Measurements from ENCODE around the gene GPD2. TPM values are rescaled to one million over a fixed set of nuclear protein-coding genes. Genes with fewer than 3 reads are reported as not detected.

GPD2 gene
- total and polyA plus RNA-seq, 2 of the 8 experiments (the other 6 are each of a cell fraction or from before 2014, with no cell fraction given) = 8.4 to 43.1 TPM

DNA sequence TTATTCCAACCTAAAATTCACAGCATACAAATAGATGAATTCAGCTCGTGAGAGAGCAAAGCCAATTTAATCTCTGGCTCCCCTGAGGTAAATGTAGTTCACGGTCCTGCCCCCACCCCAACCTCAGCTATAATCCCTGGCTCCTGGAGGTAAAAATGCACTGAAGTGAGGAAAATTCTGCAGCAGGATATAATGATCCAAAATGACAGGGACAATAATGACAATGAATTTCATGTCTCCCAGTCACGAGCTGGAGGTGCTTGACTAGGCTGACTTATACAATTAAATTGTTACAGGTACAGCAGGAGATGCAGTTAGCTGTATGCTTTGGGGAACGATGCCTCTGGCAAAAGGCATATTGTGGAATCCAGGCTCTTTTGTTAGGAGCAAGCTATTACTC lies 82.0 kb downstream of the GPD2 start:
- no peak overlapping the region for H2AK5ac ChIP-seq (ENCODE audit: low read depth, low read length)
- H3K36me3 ChIP-seq (ENCODE audit: control insufficient read depth in 2 of 4, insufficient read depth in 4 of 4, low read length in 3 of 4) = peaks cover 0 to 3% (median 0%) of the 10 kb centered on the region in 4 experiments; a peak in 1 of 8 replicates
- H3K79me1 ChIP-seq (ENCODE audit: low read depth, low read length) = no peaks in the 10 kb centered on the region
- H3K27ac ChIP-seq (ENCODE audit: low read depth, low read length) = no peak overlapping the region
- H4K20me1 ChIP-seq (replicated peaks in 1 of 2; ENCODE audit: control insufficient read depth in 1 of 2, insufficient read depth in 2 of 2, low read length in 2 of 2) = no peaks in the 10 kb centered on the region
- no peak overlapping the region for H3K4me2 ChIP-seq (ENCODE audit: insufficient read depth in 1 of 2, low read depth in 2 of 2, low read length in 2 of 2)
- no peak overlapping the region for H3K56ac ChIP-seq (replicated peaks; ENCODE audit: insufficient read length, low read depth, low read length)
- H3K23me2 ChIP-seq (ENCODE audit: low read depth, low read length) = no peaks in the 10 kb centered on the region
- H3K9ac ChIP-seq (replicated peaks in 1 of 4; ENCODE audit: extremely low read depth in 1 of 4, low read depth in 3 of 4, low read length in 3 of 4) = no peak overlapping the region
- H4K5ac ChIP-seq (ENCODE audit: insufficient read length, low read depth, low read length) = no peak overlapping the region
- no peak overlapping the region for H3K4ac ChIP-seq (replicated peaks; ENCODE audit: insufficient read length, low read depth, low read length)
- H4K8ac ChIP-seq (ENCODE audit: extremely low read depth, insufficient read depth, low read length) = no peak overlapping the region
- POLR2A ChIA-PET (ENCODE audit: partially characterized antibody) = interaction anchor here (1.1 kb wide), 1 partner anchor 10 kb away, joined by 3 read pairs; no protein-coding TSS in a partner anchor
- no peak overlapping the region for H2BK15ac ChIP-seq (ENCODE audit: low read length)
- no peak overlapping the region for H2BK20ac ChIP-seq (ENCODE audit: low read length)
- CTCF ChIA-PET (ENCODE audit: partially characterized antibody) = no interaction called here
- H2BK5ac ChIP-seq (ENCODE audit: low read depth, low read length) = no peak overlapping the region
- no peaks in the 10 kb centered on the region for H3K79me2 ChIP-seq (ENCODE audit: control insufficient read depth in 1 of 2, insufficient read depth in 2 of 2, low read length in 2 of 2)
- H3K27me3 ChIP-seq (replicated peaks in 1 of 4; ENCODE audit: control insufficient read depth in 3 of 4, extremely low read depth in 1 of 4, insufficient read depth in 3 of 4, low read length in 3 of 4) = no peaks in the 10 kb centered on the region
- FAIRE-seq (no peak), DNase-seq (ENCODE audit: low read depth in 1 of 2, low spot score in 2 of 2) (no peak)
- no peak overlapping the region for H2AFZ ChIP-seq (ENCODE audit: low read length)
- 88% methylated on average over 4 of the region's 4 CpGs; no CpG with 5 or more reads in 1 of the 2 experiments for WGBS, 2 experiments (ENCODE audit: extremely low coverage in 1 of 2, insufficient coverage in 1 of 2, insufficient read length in 1 of 2, insufficient replicate concordance in 2 of 2, low coverage in 1 of 2, low lambda C conversion rate in 2 of 2, missing lambda C conversion rate in 1 of 2)
- no peak overlapping the region for H3K14ac ChIP-seq (ENCODE audit: insufficient read length)
- H3K4me3 ChIP-seq (ENCODE audit: extremely low read depth in 1 of 4, insufficient read depth in 2 of 4, low read depth in 3 of 4, low read length in 4 of 4) = no peak overlapping the region
- no peak overlapping the region for H2BK12ac ChIP-seq (ENCODE audit: low read depth, low read length)
- no peak overlapping the region for H3K23ac ChIP-seq (ENCODE audit: insufficient read length)
- H3K18ac ChIP-seq (ENCODE audit: extremely low read depth, low read length) = no peak overlapping the region
- H3K4me1 ChIP-seq (replicated peaks in 1 of 4; ENCODE audit: control insufficient read depth in 3 of 4, insufficient read depth in 4 of 4, low read length in 3 of 4) = no peaks in the 10 kb centered on the region
- H2BK120ac ChIP-seq (replicated peaks; ENCODE audit: low read depth, low read length) = no peak overlapping the region
- H3K9me3 ChIP-seq (ENCODE audit: insufficient read depth in 2 of 2, low read depth in 1 of 2, low read length in 1 of 2) = peaks cover 4% of the 10 kb centered on the region in 2 experiments; a peak in 2 of 4 replicates
- H4K91ac ChIP-seq (replicated peaks; ENCODE audit: insufficient read length, low read length) = no peak overlapping the region
- TF ChIP-seq POLR2A (IDR thresholded peaks at IDR 0.05; ENCODE audit: control extremely low read depth in 1 of 2, low read depth in 2 of 2, low read length in 2 of 2) = no peak
- TF ChIP-seq SIX5 (IDR thresholded peaks at IDR 0.05; ENCODE audit: low read depth, low read length) = no peak
- TF ChIP-seq PHF8 (conservative IDR thresholded peaks at IDR 0.05; ENCODE audit: low read depth, low read length) = no peak
- TF ChIP-seq SP1 (IDR thresholded peaks at IDR 0.05; ENCODE audit: low read depth, low read length) = no peak
- TF ChIP-seq CHD1 (IDR thresholded peaks at IDR 0.05; ENCODE audit: low read depth, low read length) = no peak
- TF ChIP-seq RFX5 (IDR thresholded peaks at IDR 0.05; ENCODE audit: borderline replicate concordance, low read depth, low read length) = no peak
- no peak for TF ChIP-seq ATF3 (IDR thresholded peaks at IDR 0.05; ENCODE audit: insufficient read depth, low read depth, low read length)
- no peak for TF ChIP-seq SP2 (IDR thresholded peaks at IDR 0.05; ENCODE audit: low read length)
- TF ChIP-seq, protein P1, sequence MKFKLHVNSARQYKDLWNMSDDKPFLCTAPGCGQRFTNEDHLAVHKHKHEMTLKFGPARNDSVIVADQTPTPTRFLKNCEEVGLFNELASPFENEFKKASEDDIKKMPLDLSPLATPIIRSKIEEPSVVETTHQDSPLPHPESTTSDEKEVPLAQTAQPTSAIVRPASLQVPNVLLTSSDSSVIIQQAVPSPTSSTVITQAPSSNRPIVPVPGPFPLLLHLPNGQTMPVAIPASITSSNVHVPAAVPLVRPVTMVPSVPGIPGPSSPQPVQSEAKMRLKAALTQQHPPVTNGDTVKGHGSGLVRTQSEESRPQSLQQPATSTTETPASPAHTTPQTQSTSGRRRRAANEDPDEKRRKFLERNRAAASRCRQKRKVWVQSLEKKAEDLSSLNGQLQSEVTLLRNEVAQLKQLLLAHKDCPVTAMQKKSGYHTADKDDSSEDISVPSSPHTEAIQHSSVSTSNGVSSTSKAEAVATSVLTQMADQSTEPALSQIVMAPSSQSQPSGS (IDR thresholded peaks at IDR 0.05; ENCODE audit: low read length) = no peak
- TF ChIP-seq EP300 (IDR thresholded peaks at IDR 0.05; ENCODE audit: borderline replicate concordance in 1 of 2, low read depth in 2 of 2, low read length in 2 of 2) = no peak

Measured in H1 (cell line).